H1 (cell line): Measurements from ENCODE around the gene PHLPP1. TPM values are rescaled to one million over a fixed set of nuclear protein-coding genes. Genes with fewer than 3 reads are reported as not detected.

Experiments used
- CTCF ChIA-PET: fragments of 300-600 bp; sonication (Branson Sonifier 250); formaldehyde crosslinking; loops from one replicate; lab custom pipeline; 2021; ENCODE audit not compliant: partially characterized antibody; lab: Charles Lee
- POLR2A ChIA-PET: fragments of 300-600 bp; sonication (Branson Sonifier 250); formaldehyde crosslinking; loops from one replicate; lab custom pipeline; 2021; ENCODE audit warnings: inconsistent platforms; ENCODE audit not compliant: partially characterized antibody; lab: Charles Lee
- DNase-seq, 2 experiments: peaks; one replicate each; pipeline versions ENCODE4 v3.0.0 to v3.0.0-alpha.2; 2010 to 2022; ENCODE audit warnings: low spot score in 2 of 2, low read depth in 1 of 2, mixed read lengths in 1 of 2
- FAIRE-seq: peaks from 2 replicates; lab custom pipeline; 2011; peaks lifted over from hg19 to GRCh38; lab: Jason Lieb, UNC
- H2AFZ ChIP-seq: 2 replicates; pipeline ENCODE4 v1.8.1; 2012; ENCODE audit warnings: low read length, inconsistent platforms
- H2AK5ac ChIP-seq: 2 replicates; pipeline ENCODE4 v1.6.1; 2013; ENCODE audit warnings: low read depth, low read length
- H2BK120ac ChIP-seq: replicated peaks from 2 replicates; pipeline ENCODE3; 2013; ENCODE audit warnings: low read depth, low read length, inconsistent platforms
- H2BK12ac ChIP-seq: 2 replicates; pipeline ENCODE4 v1.6.1; 2013; ENCODE audit warnings: low read depth, low read length
- H2BK15ac ChIP-seq: 2 replicates; pipeline ENCODE4 v1.6.1; 2013; ENCODE audit warnings: low read length
- H2BK20ac ChIP-seq: 2 replicates; pipeline ENCODE4 v1.6.1; 2013; ENCODE audit warnings: low read length
- H2BK5ac ChIP-seq: 2 replicates; pipeline ENCODE4 v1.6.1; 2013; ENCODE audit warnings: low read depth, low read length
- H3K14ac ChIP-seq: 2 replicates; pipeline ENCODE4 v1.6.1; 2013; ENCODE audit warnings: inconsistent platforms; ENCODE audit not compliant: insufficient read length
- H3K18ac ChIP-seq: 2 replicates; pipeline ENCODE4 v1.6.1; 2013; ENCODE audit warnings: low read length; ENCODE audit errors: extremely low read depth
- H3K23ac ChIP-seq: 2 replicates; pipeline ENCODE4 v1.6.1; 2013; ENCODE audit warnings: inconsistent platforms; ENCODE audit not compliant: insufficient read length
- H3K23me2 ChIP-seq: 2 replicates; pipeline ENCODE4 v1.6.1; 2013; ENCODE audit warnings: low read depth, low read length
- H3K27ac ChIP-seq: 2 replicates; pipeline ENCODE4 v1.6.1; 2011; ENCODE audit warnings: low read depth, low read length, inconsistent platforms
- H3K27me3 ChIP-seq, 4 experiments: replicated peaks in 1 of 4; 1 replicate in 1 of 4; 2 replicates in 3 of 4; pipeline versions ENCODE4 v1.6.1 to v1.8.1; 2011 to 2013; ENCODE audit warnings: low read length in 3 of 4, mild to moderate bottlenecking in 3 of 4, inconsistent platforms in 2 of 4, mixed read lengths in 2 of 4, moderate library complexity in 1 of 4; ENCODE audit not compliant: control insufficient read depth in 3 of 4, insufficient read depth in 3 of 4; ENCODE audit errors: extremely low read depth in 1 of 4
- H3K36me3 ChIP-seq, 4 experiments: 2 replicates each; pipeline versions ENCODE4 v1.6.1 to v1.8.1; 2011 to 2013; ENCODE audit warnings: mild to moderate bottlenecking in 4 of 4, low read length in 3 of 4, moderate library complexity in 2 of 4, control low read depth in 1 of 4, inconsistent platforms in 1 of 4; ENCODE audit not compliant: insufficient read depth in 4 of 4, control insufficient read depth in 2 of 4
- H3K4ac ChIP-seq: replicated peaks from 2 replicates; pipeline ENCODE3; 2013; ENCODE audit warnings: low read length, low read depth, mixed read lengths, inconsistent platforms; ENCODE audit not compliant: insufficient read length
- H3K4me1 ChIP-seq, 4 experiments: replicated peaks in 1 of 4; 1 replicate in 1 of 4; 2 replicates in 3 of 4; pipeline versions ENCODE4 v1.6.1 to v1.8.1; 2011 to 2013; ENCODE audit warnings: low read length in 3 of 4, inconsistent platforms in 2 of 4, mixed read lengths in 1 of 4; ENCODE audit not compliant: insufficient read depth in 4 of 4, control insufficient read depth in 3 of 4
- H3K4me2 ChIP-seq, 2 experiments: 2 replicates each; pipeline versions ENCODE4 v1.6.1 to v1.8.1; 2011 to 2013; ENCODE audit warnings: low read depth in 2 of 2, low read length in 2 of 2, control low read depth in 1 of 2, inconsistent platforms in 1 of 2, mild to moderate bottlenecking in 1 of 2; ENCODE audit not compliant: insufficient read depth in 1 of 2
- H3K4me3 ChIP-seq, 4 experiments: fragments of 200-600, 300-600 bp in 1 of 4; sonication (generic), shearing (Covaris generic), sonication (Bioruptor Twin) in 1 of 4; 2 replicates each; pipeline versions ENCODE4 v1.5.1 to v1.8.1; 2011 to 2016; ENCODE audit warnings: low read length in 4 of 4, low read depth in 3 of 4, control low read depth in 2 of 4, inconsistent platforms in 2 of 4, mild to moderate bottlenecking in 2 of 4, mixed read lengths in 1 of 4, moderate library complexity in 1 of 4; ENCODE audit not compliant: insufficient read depth in 2 of 4; ENCODE audit errors: extremely low read depth in 1 of 4
- H3K56ac ChIP-seq: replicated peaks from 2 replicates; pipeline ENCODE3; 2013; ENCODE audit warnings: low read depth, mild to moderate bottlenecking, mixed read lengths, low read length, inconsistent platforms; ENCODE audit not compliant: insufficient read length
- H3K79me1 ChIP-seq: 2 replicates; pipeline ENCODE4 v1.6.1; 2013; ENCODE audit warnings: low read depth, low read length, control low read depth
- H3K79me2 ChIP-seq, 2 experiments: 2 replicates each; pipeline versions ENCODE4 v1.6.1 to v1.8.1; 2012 to 2013; ENCODE audit warnings: low read length in 2 of 2, mild to moderate bottlenecking in 2 of 2, inconsistent platforms in 1 of 2; ENCODE audit not compliant: insufficient read depth in 2 of 2, control insufficient read depth in 1 of 2
- H3K9ac ChIP-seq, 4 experiments: replicated peaks in 1 of 4; 1 replicate in 1 of 4; 2 replicates in 3 of 4; pipeline versions ENCODE4 v1.6.1 to v1.8.1; 2011 to 2013; ENCODE audit warnings: low read depth in 3 of 4, low read length in 3 of 4, control low read depth in 2 of 4, mild to moderate bottlenecking in 2 of 4, moderate library complexity in 2 of 4, inconsistent platforms in 1 of 4; ENCODE audit errors: extremely low read depth in 1 of 4
- H3K9me3 ChIP-seq, 2 experiments: 2 replicates each; pipeline versions ENCODE4 v1.6.1 to v1.8.1; 2012 to 2013; ENCODE audit warnings: mild to moderate bottlenecking in 2 of 2, moderate library complexity in 2 of 2, control low read depth in 1 of 2, inconsistent platforms in 1 of 2, low read depth in 1 of 2, low read length in 1 of 2, mixed read lengths in 1 of 2; ENCODE audit not compliant: insufficient read depth in 2 of 2
- H4K20me1 ChIP-seq, 2 experiments: replicated peaks in 1 of 2; 2 replicates each; pipeline versions ENCODE3 to v1.8.1; 2011 to 2013; ENCODE audit warnings: inconsistent platforms in 2 of 2, low read length in 2 of 2, mild to moderate bottlenecking in 1 of 2; ENCODE audit not compliant: insufficient read depth in 2 of 2, control insufficient read depth in 1 of 2
- H4K5ac ChIP-seq: 2 replicates; pipeline ENCODE4 v1.6.1; 2013; ENCODE audit warnings: low read length, low read depth, mixed read lengths, inconsistent platforms; ENCODE audit not compliant: insufficient read length
- H4K8ac ChIP-seq: 2 replicates; pipeline ENCODE4 v1.8.0; 2013; ENCODE audit warnings: mild to moderate bottlenecking, moderate library complexity, low read length, inconsistent platforms; ENCODE audit not compliant: insufficient read depth; ENCODE audit errors: extremely low read depth
- H4K91ac ChIP-seq: replicated peaks from 2 replicates; pipeline ENCODE3; 2013; ENCODE audit warnings: low read length, mixed read lengths, inconsistent platforms; ENCODE audit not compliant: insufficient read length
- ASH2L ChIP-seq: fragments of 200-600, 300-600 bp; sonication (generic); IDR thresholded peaks from one replicate; pipeline ENCODE4 v1.7.1; 2017; ENCODE audit warnings: low read length
- WGBS, 2 experiments: shearing (Covaris generic) in 1 of 2; methylation state at CpG; one replicate each; pipeline versions ENCODE4 v1.1.6 to v1.1.7; 2013 to 2015; ENCODE audit warnings: low lambda C conversion rate in 2 of 2, mixed read lengths in 2 of 2, inconsistent platforms in 1 of 2, low coverage in 1 of 2, missing lambda C conversion rate in 1 of 2; ENCODE audit not compliant: insufficient replicate concordance in 2 of 2, insufficient coverage in 1 of 2, insufficient read length in 1 of 2; ENCODE audit errors: extremely low coverage in 1 of 2, missing lambda C conversion rate in 1 of 2; 5-methylcytosine and 5-hydroxymethylcytosine counted together
- polyA plus RNA-seq, 7 experiments: library from polyadenylated mRNA; depleted of rRNA in 3 of 7; stranded (reverse) in 5 of 7; unstranded in 2 of 7; fragments of >200 nt in 5 of 7; fragments of 200-250 nt in 2 of 7; gene quantifications; 1 replicate in 5 of 7; 2 replicates in 1 of 7; 4 replicates in 1 of 7; pipeline versions ENCODE4 v1.2.1 to v1.2.3, GENCODE V29; 2011 to 2013; ENCODE audit warnings: missing spikeins in 2 of 7, mixed read lengths in 2 of 7
- total RNA-seq: library from RNA; stranded (reverse); fragmentation: NEBNext Ultra II Directional; extraction: Animal tissue kit (Norgen Biotek cat#: 25700); gene quantifications from 2 replicates; pipeline ENCODE4 v1.2.1, GENCODE V29; 2021
- TF ChIP-seq, protein P1 (sequence below): IDR thresholded peaks from 2 replicates; pipeline ENCODE4 v1.6.1; 2011; ENCODE audit warnings: low read length, improper control_type of control experiment

The PHLPP1 gene
- total and polyA plus RNA-seq, 2 of the 8 experiments (the other 6 are each of a cell fraction or from before 2014, with no cell fraction given): 28.0 to 66.3 TPM

GRCh38 chr18:62992877-62993365, 277.6 kb downstream of the PHLPP1 start:
- H2BK5ac ChIP-seq: no peak overlapping the region
- H4K8ac ChIP-seq: no peak overlapping the region
- H3K23ac ChIP-seq: no peak overlapping the region
- H2BK15ac ChIP-seq: no peak overlapping the region
- H3K79me2 ChIP-seq: no peaks in the 10 kb centered on the region
- H3K9ac ChIP-seq: no peak overlapping the region
- no peaks in the 10 kb centered on the region for H4K20me1 ChIP-seq
- no peak overlapping the region for H3K4ac ChIP-seq
- no peak for DNase-seq
- H3K27me3 ChIP-seq: no peaks in the 10 kb centered on the region
- POLR2A ChIA-PET: no interaction called here
- no peak overlapping the region for H3K14ac ChIP-seq
- no peak overlapping the region for H2AK5ac ChIP-seq
- H3K36me3 ChIP-seq: no peaks in the 10 kb centered on the region
- no peak overlapping the region for H3K4me3 ChIP-seq
- no peak overlapping the region for H2BK12ac ChIP-seq
- 91% methylated on average over 6 of the region's 6 CpGs; no CpG with 5 or more reads in 1 of the 2 experiments for WGBS, 2 experiments
- no peak for TF ChIP-seq ASH2L
- TF ChIP-seq, protein P1, sequence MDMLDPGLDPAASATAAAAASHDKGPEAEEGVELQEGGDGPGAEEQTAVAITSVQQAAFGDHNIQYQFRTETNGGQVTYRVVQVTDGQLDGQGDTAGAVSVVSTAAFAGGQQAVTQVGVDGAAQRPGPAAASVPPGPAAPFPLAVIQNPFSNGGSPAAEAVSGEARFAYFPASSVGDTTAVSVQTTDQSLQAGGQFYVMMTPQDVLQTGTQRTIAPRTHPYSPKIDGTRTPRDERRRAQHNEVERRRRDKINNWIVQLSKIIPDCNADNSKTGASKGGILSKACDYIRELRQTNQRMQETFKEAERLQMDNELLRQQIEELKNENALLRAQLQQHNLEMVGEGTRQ: no peak
- TF ChIP-seq, all 59 proteins: peak for 0
- H3K4me2 ChIP-seq: no peak overlapping the region
- no peaks in the 10 kb centered on the region for H3K4me1 ChIP-seq
- no peak overlapping the region for H4K91ac ChIP-seq
- no peak overlapping the region for H2BK120ac ChIP-seq
- CTCF ChIA-PET: interaction anchor here (0.7 to 1.6 kb wide), 11 partner anchors 8 to 407 kb away, joined by 3 to 10 read pairs (median 4); no protein-coding TSS in a partner anchor
- H3K18ac ChIP-seq: no peak overlapping the region
- H2BK20ac ChIP-seq: no peak overlapping the region
- no peak overlapping the region for H3K56ac ChIP-seq
- H3K9me3 ChIP-seq: no peaks in the 10 kb centered on the region; a peak in 1 of 4 replicates
- H3K79me1 ChIP-seq: no peaks in the 10 kb centered on the region
- H2AFZ ChIP-seq: no peak overlapping the region
- H3K23me2 ChIP-seq: no peaks in the 10 kb centered on the region
- FAIRE-seq: no peak
- no peak overlapping the region for H4K5ac ChIP-seq
- no peak overlapping the region for H3K27ac ChIP-seq
